H1 (cell line): ENCODE data around the gene DDX23. TPM values are rescaled to one million over a fixed set of nuclear protein-coding genes. Genes with fewer than 3 reads are reported as not detected.

ENCODE experiments used
- CTCF ChIA-PET: fragments of 300-600 bp; sonication (Branson Sonifier 250); formaldehyde crosslinking; loops from one replicate; lab custom pipeline; 2021; ENCODE audit not compliant: partially characterized antibody; lab: Charles Lee
- POLR2A ChIA-PET: fragments of 300-600 bp; sonication (Branson Sonifier 250); formaldehyde crosslinking; loops from one replicate; lab custom pipeline; 2021; ENCODE audit warnings: inconsistent platforms; ENCODE audit not compliant: partially characterized antibody; lab: Charles Lee
- DNase-seq, 2 experiments: peaks; one replicate each; pipeline versions ENCODE4 v3.0.0 to v3.0.0-alpha.2; 2010 to 2022; ENCODE audit warnings: low spot score in 2 of 2, low read depth in 1 of 2, mixed read lengths in 1 of 2
- FAIRE-seq: peaks from 2 replicates; lab custom pipeline; 2011; peaks lifted over from hg19 to GRCh38; lab: Jason Lieb, UNC
- H2AFZ ChIP-seq: 2 replicates; pipeline ENCODE4 v1.8.1; 2012; ENCODE audit warnings: low read length, inconsistent platforms
- H2AK5ac ChIP-seq: 2 replicates; pipeline ENCODE4 v1.6.1; 2013; ENCODE audit warnings: low read depth, low read length
- H2BK120ac ChIP-seq: replicated peaks from 2 replicates; pipeline ENCODE3; 2013; ENCODE audit warnings: low read depth, low read length, inconsistent platforms
- H2BK12ac ChIP-seq: 2 replicates; pipeline ENCODE4 v1.6.1; 2013; ENCODE audit warnings: low read depth, low read length
- H2BK15ac ChIP-seq: 2 replicates; pipeline ENCODE4 v1.6.1; 2013; ENCODE audit warnings: low read length
- H2BK20ac ChIP-seq: 2 replicates; pipeline ENCODE4 v1.6.1; 2013; ENCODE audit warnings: low read length
- H2BK5ac ChIP-seq: 2 replicates; pipeline ENCODE4 v1.6.1; 2013; ENCODE audit warnings: low read depth, low read length
- H3K14ac ChIP-seq: 2 replicates; pipeline ENCODE4 v1.6.1; 2013; ENCODE audit warnings: inconsistent platforms; ENCODE audit not compliant: insufficient read length
- H3K18ac ChIP-seq: 2 replicates; pipeline ENCODE4 v1.6.1; 2013; ENCODE audit warnings: low read length; ENCODE audit errors: extremely low read depth
- H3K23ac ChIP-seq: 2 replicates; pipeline ENCODE4 v1.6.1; 2013; ENCODE audit warnings: inconsistent platforms; ENCODE audit not compliant: insufficient read length
- H3K23me2 ChIP-seq: 2 replicates; pipeline ENCODE4 v1.6.1; 2013; ENCODE audit warnings: low read depth, low read length
- H3K27ac ChIP-seq: 2 replicates; pipeline ENCODE4 v1.6.1; 2011; ENCODE audit warnings: low read depth, low read length, inconsistent platforms
- H3K27me3 ChIP-seq, 4 experiments: replicated peaks in 1 of 4; 1 replicate in 1 of 4; 2 replicates in 3 of 4; pipeline versions ENCODE4 v1.6.1 to v1.8.1; 2011 to 2013; ENCODE audit warnings: low read length in 3 of 4, mild to moderate bottlenecking in 3 of 4, inconsistent platforms in 2 of 4, mixed read lengths in 2 of 4, moderate library complexity in 1 of 4; ENCODE audit not compliant: control insufficient read depth in 3 of 4, insufficient read depth in 3 of 4; ENCODE audit errors: extremely low read depth in 1 of 4
- H3K36me3 ChIP-seq, 4 experiments: 2 replicates each; pipeline versions ENCODE4 v1.6.1 to v1.8.1; 2011 to 2013; ENCODE audit warnings: mild to moderate bottlenecking in 4 of 4, low read length in 3 of 4, moderate library complexity in 2 of 4, control low read depth in 1 of 4, inconsistent platforms in 1 of 4; ENCODE audit not compliant: insufficient read depth in 4 of 4, control insufficient read depth in 2 of 4
- H3K4ac ChIP-seq: replicated peaks from 2 replicates; pipeline ENCODE3; 2013; ENCODE audit warnings: low read length, low read depth, mixed read lengths, inconsistent platforms; ENCODE audit not compliant: insufficient read length
- H3K4me1 ChIP-seq, 4 experiments: replicated peaks in 1 of 4; 1 replicate in 1 of 4; 2 replicates in 3 of 4; pipeline versions ENCODE4 v1.6.1 to v1.8.1; 2011 to 2013; ENCODE audit warnings: low read length in 3 of 4, inconsistent platforms in 2 of 4, mixed read lengths in 1 of 4; ENCODE audit not compliant: insufficient read depth in 4 of 4, control insufficient read depth in 3 of 4
- H3K4me2 ChIP-seq, 2 experiments: 2 replicates each; pipeline versions ENCODE4 v1.6.1 to v1.8.1; 2011 to 2013; ENCODE audit warnings: low read depth in 2 of 2, low read length in 2 of 2, control low read depth in 1 of 2, inconsistent platforms in 1 of 2, mild to moderate bottlenecking in 1 of 2; ENCODE audit not compliant: insufficient read depth in 1 of 2
- H3K4me3 ChIP-seq, 4 experiments: fragments of 200-600, 300-600 bp in 1 of 4; sonication (generic), shearing (Covaris generic), sonication (Bioruptor Twin) in 1 of 4; 2 replicates each; pipeline versions ENCODE4 v1.5.1 to v1.8.1; 2011 to 2016; ENCODE audit warnings: low read length in 4 of 4, low read depth in 3 of 4, control low read depth in 2 of 4, inconsistent platforms in 2 of 4, mild to moderate bottlenecking in 2 of 4, mixed read lengths in 1 of 4, moderate library complexity in 1 of 4; ENCODE audit not compliant: insufficient read depth in 2 of 4; ENCODE audit errors: extremely low read depth in 1 of 4
- H3K56ac ChIP-seq: replicated peaks from 2 replicates; pipeline ENCODE3; 2013; ENCODE audit warnings: low read depth, mild to moderate bottlenecking, mixed read lengths, low read length, inconsistent platforms; ENCODE audit not compliant: insufficient read length
- H3K79me1 ChIP-seq: 2 replicates; pipeline ENCODE4 v1.6.1; 2013; ENCODE audit warnings: low read depth, low read length, control low read depth
- H3K79me2 ChIP-seq, 2 experiments: 2 replicates each; pipeline versions ENCODE4 v1.6.1 to v1.8.1; 2012 to 2013; ENCODE audit warnings: low read length in 2 of 2, mild to moderate bottlenecking in 2 of 2, inconsistent platforms in 1 of 2; ENCODE audit not compliant: insufficient read depth in 2 of 2, control insufficient read depth in 1 of 2
- H3K9ac ChIP-seq, 4 experiments: replicated peaks in 1 of 4; 1 replicate in 1 of 4; 2 replicates in 3 of 4; pipeline versions ENCODE4 v1.6.1 to v1.8.1; 2011 to 2013; ENCODE audit warnings: low read depth in 3 of 4, low read length in 3 of 4, control low read depth in 2 of 4, mild to moderate bottlenecking in 2 of 4, moderate library complexity in 2 of 4, inconsistent platforms in 1 of 4; ENCODE audit errors: extremely low read depth in 1 of 4
- H3K9me3 ChIP-seq, 2 experiments: 2 replicates each; pipeline versions ENCODE4 v1.6.1 to v1.8.1; 2012 to 2013; ENCODE audit warnings: mild to moderate bottlenecking in 2 of 2, moderate library complexity in 2 of 2, control low read depth in 1 of 2, inconsistent platforms in 1 of 2, low read depth in 1 of 2, low read length in 1 of 2, mixed read lengths in 1 of 2; ENCODE audit not compliant: insufficient read depth in 2 of 2
- H4K20me1 ChIP-seq, 2 experiments: replicated peaks in 1 of 2; 2 replicates each; pipeline versions ENCODE3 to v1.8.1; 2011 to 2013; ENCODE audit warnings: inconsistent platforms in 2 of 2, low read length in 2 of 2, mild to moderate bottlenecking in 1 of 2; ENCODE audit not compliant: insufficient read depth in 2 of 2, control insufficient read depth in 1 of 2
- H4K5ac ChIP-seq: 2 replicates; pipeline ENCODE4 v1.6.1; 2013; ENCODE audit warnings: low read length, low read depth, mixed read lengths, inconsistent platforms; ENCODE audit not compliant: insufficient read length
- H4K8ac ChIP-seq: 2 replicates; pipeline ENCODE4 v1.8.0; 2013; ENCODE audit warnings: mild to moderate bottlenecking, moderate library complexity, low read length, inconsistent platforms; ENCODE audit not compliant: insufficient read depth; ENCODE audit errors: extremely low read depth
- H4K91ac ChIP-seq: replicated peaks from 2 replicates; pipeline ENCODE3; 2013; ENCODE audit warnings: low read length, mixed read lengths, inconsistent platforms; ENCODE audit not compliant: insufficient read length
- RXRA ChIP-seq: IDR thresholded peaks from 2 replicates; pipeline ENCODE4 v1.6.1; 2011; ENCODE audit warnings: low read depth, mild to moderate bottlenecking, low read length, moderate library complexity; ENCODE audit not compliant: insufficient read depth
- TEAD4 ChIP-seq: IDR thresholded peaks from 2 replicates; pipeline ENCODE4 v1.6.1; 2012; ENCODE audit warnings: low read depth, low read length, inconsistent platforms, mixed read lengths
- WGBS, 2 experiments: shearing (Covaris generic) in 1 of 2; methylation state at CpG; one replicate each; pipeline versions ENCODE4 v1.1.6 to v1.1.7; 2013 to 2015; ENCODE audit warnings: low lambda C conversion rate in 2 of 2, mixed read lengths in 2 of 2, inconsistent platforms in 1 of 2, low coverage in 1 of 2, missing lambda C conversion rate in 1 of 2; ENCODE audit not compliant: insufficient replicate concordance in 2 of 2, insufficient coverage in 1 of 2, insufficient read length in 1 of 2; ENCODE audit errors: extremely low coverage in 1 of 2, missing lambda C conversion rate in 1 of 2; 5-methylcytosine and 5-hydroxymethylcytosine counted together
- polyA plus RNA-seq, 7 experiments: library from polyadenylated mRNA; depleted of rRNA in 3 of 7; stranded (reverse) in 5 of 7; unstranded in 2 of 7; fragments of >200 nt in 5 of 7; fragments of 200-250 nt in 2 of 7; gene quantifications; 1 replicate in 5 of 7; 2 replicates in 1 of 7; 4 replicates in 1 of 7; pipeline versions ENCODE4 v1.2.1 to v1.2.3, GENCODE V29; 2011 to 2013; ENCODE audit warnings: missing spikeins in 2 of 7, mixed read lengths in 2 of 7
- total RNA-seq: library from RNA; stranded (reverse); fragmentation: NEBNext Ultra II Directional; extraction: Animal tissue kit (Norgen Biotek cat#: 25700); gene quantifications from 2 replicates; pipeline ENCODE4 v1.2.1, GENCODE V29; 2021

Gene DDX23
- total and polyA plus RNA-seq, 2 of the 8 experiments (the other 6 are each of a cell fraction or from before 2014, with no cell fraction given), result 43.5 to 107 TPM

DNA sequence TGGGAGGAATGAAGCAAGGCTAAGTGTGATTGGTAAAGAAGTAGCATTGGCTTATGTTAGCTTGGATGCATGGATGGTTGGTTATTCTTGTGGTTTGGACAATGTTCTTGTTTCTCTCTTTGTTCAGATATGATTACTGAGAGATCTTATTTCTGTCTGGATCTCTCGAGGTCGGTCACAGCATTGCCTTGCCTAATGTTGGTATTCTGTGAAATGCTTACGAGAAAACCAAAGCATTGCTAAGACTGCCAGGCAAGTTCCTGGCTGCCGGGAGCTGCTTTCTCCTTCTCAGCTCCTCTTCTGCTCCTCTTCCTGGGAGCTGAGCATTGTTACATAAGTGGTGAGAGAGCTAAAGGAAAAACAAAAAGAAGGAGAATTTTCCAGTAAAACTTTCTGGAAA lies 21.1 kb upstream of the DDX23 start:
- Histone ChIP-seq H3K23ac (no peak overlapping the region), H3K79me2 (no peaks in the 10 kb centered on the region), H2BK12ac (no peak overlapping the region), H2AFZ (no peak overlapping the region), H3K36me3 (no peaks in the 10 kb centered on the region), H2AK5ac (no peak overlapping the region), H4K8ac (no peak overlapping the region), H2BK20ac (no peak overlapping the region), H3K9ac (no peak overlapping the region), H3K4ac (no peak overlapping the region), H3K27ac (no peak overlapping the region), H4K20me1 (no peaks in the 10 kb centered on the region), H3K27me3 (no peaks in the 10 kb centered on the region), H3K18ac (no peak overlapping the region), H3K4me3 (no peak overlapping the region), H4K5ac (no peak overlapping the region), H3K23me2 (no peaks in the 10 kb centered on the region), H3K79me1 (no peaks in the 10 kb centered on the region), H2BK5ac (no peak overlapping the region), H3K9me3 (no peaks in the 10 kb centered on the region), H4K91ac (no peak overlapping the region), H2BK15ac (no peak overlapping the region), H2BK120ac (no peak overlapping the region), H3K4me1 (no peaks in the 10 kb centered on the region), H3K56ac (no peak overlapping the region), H3K4me2 (no peak overlapping the region), H3K14ac (no peak overlapping the region)
- FAIRE-seq, result no peak
- POLR2A ChIA-PET, result interaction anchor here (2.5 to 23.7 kb wide), 2 partner anchors 10 to 13 kb away, joined by 13 to 651 read pairs; partner anchors contain the start of genes DDX23 and RND1
- WGBS, 2 experiments, result 99% methylated on average over 4 of the region's 4 CpGs; no CpG with 5 or more reads in 1 of the 2 experiments
- TF ChIP-seq RXRA (no peak), TEAD4 (no peak)
- CTCF ChIA-PET, result interaction anchor here (0.6 to 26.4 kb wide), 11 partner anchors 9 to 739 kb away, joined by 3 to 678 read pairs (median 4); partner anchors contain the start of genes DDX23, LMBR1L, RND1 and WNT1
- DNase-seq, result no peak
